ENCODE measurements around the gene CRYL1.

DNA sequence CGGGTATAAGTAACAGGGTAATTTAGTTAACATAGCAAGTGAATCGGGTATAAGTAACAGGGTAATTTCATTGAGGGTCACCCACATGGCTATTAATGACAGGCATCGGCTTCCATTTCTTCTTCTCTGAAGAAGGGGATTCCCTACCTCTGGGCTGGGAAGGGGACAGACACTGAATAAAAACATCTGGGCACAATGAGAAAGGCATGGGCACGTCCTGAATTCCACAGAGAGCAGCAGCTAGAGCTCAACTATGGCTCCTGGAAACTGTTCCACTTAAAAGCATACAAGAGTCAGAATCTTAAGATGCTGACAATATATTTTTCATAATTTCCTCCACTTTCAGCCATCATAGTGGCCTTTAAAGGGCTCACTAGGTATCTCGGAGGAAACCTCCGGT lies 51.8 kb downstream of the CRYL1 start:
- TF ChIP-seq, protein P1, sequence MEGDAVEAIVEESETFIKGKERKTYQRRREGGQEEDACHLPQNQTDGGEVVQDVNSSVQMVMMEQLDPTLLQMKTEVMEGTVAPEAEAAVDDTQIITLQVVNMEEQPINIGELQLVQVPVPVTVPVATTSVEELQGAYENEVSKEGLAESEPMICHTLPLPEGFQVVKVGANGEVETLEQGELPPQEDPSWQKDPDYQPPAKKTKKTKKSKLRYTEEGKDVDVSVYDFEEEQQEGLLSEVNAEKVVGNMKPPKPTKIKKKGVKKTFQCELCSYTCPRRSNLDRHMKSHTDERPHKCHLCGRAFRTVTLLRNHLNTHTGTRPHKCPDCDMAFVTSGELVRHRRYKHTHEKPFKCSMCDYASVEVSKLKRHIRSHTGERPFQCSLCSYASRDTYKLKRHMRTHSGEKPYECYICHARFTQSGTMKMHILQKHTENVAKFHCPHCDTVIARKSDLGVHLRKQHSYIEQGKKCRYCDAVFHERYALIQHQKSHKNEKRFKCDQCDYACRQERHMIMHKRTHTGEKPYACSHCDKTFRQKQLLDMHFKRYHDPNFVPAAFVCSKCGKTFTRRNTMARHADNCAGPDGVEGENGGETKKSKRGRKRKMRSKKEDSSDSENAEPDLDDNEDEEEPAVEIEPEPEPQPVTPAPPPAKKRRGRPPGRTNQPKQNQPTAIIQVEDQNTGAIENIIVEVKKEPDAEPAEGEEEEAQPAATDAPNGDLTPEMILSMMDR (IDR thresholded peaks at IDR 0.05; ENCODE audit: poor library complexity, severe bottlenecking): no peak
- no peak for TF ChIP-seq EZH2 (IDR thresholded peaks at IDR 0.05; ENCODE audit: borderline replicate concordance, insufficient read depth, low read length, poor library complexity, severe bottlenecking)

Data from neural cell (in vitro differentiated cells).